Uterus (tissue), 2 donors: ENCODE data around the gene ZDHHC11B.

Source experiments
- POLR2A ChIP-seq, 2 donors: fragments of 450-650 bp; IDR thresholded peaks; one replicate each; pipeline ENCODE4 v1.6.1; 2016; ENCODE audit warnings: antibody characterized with exemption in 2 of 2, mild to moderate bottlenecking in 1 of 2, moderate library complexity in 1 of 2
- TF ChIP-seq, protein P1 (sequence below), 4 experiments: fragments of 200-600 bp in 2 of 4; fragments of 450-650 bp in 2 of 4; sonication (generic) in 2 of 4; IDR thresholded peaks; one replicate each; pipeline ENCODE4 v1.5.1; 2016 to 2019; ENCODE audit warnings: antibody characterized with exemption in 4 of 4, mild to moderate bottlenecking in 2 of 4, moderate library complexity in 1 of 4

DNA sequence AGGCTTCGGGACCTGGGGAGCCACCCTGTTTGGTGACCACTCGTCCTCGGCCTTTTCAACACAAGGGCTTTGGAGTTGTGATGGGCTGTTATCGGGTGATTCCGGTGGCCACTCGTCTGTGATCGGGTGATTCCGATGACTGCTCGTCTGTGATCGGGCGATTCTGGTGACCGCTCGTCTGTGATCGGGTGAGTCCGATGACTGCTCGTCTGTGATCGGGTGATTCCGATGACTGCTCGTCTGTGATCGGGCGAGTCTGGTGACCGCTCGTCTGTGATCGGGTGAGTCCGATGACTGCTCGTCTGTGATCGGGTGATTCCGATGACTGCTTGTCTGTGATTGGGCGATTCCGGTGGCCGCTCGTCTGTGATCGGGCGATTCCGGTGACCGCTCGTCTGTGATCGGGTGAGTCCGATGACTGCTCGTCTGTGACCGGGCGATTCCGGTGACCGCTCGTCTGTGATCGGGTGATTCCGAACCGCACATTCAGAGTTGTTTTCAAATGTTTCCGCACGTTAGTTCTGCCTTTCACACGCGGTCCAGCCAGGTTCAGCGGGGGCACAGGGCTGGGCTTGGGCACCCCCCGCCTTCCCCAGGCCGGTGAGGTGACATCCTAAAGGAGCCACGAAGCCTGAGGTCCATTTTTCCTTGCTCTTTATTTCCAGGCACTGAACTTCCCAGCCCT is 121.6 kb downstream of the ZDHHC11B start:
- TF ChIP-seq, protein P1, sequence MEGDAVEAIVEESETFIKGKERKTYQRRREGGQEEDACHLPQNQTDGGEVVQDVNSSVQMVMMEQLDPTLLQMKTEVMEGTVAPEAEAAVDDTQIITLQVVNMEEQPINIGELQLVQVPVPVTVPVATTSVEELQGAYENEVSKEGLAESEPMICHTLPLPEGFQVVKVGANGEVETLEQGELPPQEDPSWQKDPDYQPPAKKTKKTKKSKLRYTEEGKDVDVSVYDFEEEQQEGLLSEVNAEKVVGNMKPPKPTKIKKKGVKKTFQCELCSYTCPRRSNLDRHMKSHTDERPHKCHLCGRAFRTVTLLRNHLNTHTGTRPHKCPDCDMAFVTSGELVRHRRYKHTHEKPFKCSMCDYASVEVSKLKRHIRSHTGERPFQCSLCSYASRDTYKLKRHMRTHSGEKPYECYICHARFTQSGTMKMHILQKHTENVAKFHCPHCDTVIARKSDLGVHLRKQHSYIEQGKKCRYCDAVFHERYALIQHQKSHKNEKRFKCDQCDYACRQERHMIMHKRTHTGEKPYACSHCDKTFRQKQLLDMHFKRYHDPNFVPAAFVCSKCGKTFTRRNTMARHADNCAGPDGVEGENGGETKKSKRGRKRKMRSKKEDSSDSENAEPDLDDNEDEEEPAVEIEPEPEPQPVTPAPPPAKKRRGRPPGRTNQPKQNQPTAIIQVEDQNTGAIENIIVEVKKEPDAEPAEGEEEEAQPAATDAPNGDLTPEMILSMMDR (IDR thresholded peaks at IDR 0.05): no peak
- no peak for TF ChIP-seq POLR2A (IDR thresholded peaks at IDR 0.05)
